ENCODE data around the gene PDE4D.

DNA sequence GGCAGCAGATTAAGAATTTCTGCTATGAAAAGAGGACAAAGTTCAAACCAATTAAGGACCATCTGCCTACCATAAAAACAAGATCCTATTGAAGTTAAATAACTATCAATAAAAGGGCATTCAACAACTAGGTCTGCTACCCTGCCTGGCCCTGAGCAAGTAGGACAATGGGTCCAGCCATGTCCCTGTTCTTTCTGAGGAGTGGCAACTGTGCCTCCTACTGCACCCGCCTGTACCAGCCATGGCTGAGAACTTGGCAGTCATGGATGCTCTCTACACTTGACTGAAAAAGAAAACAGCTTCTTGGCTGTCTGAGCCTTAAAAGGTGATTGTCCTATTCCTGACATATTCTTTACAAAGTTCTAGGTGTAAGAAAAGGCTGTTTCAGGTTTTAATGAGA, 652.4 kb downstream of the PDE4D start:
- TF ChIP-seq, protein P1, sequence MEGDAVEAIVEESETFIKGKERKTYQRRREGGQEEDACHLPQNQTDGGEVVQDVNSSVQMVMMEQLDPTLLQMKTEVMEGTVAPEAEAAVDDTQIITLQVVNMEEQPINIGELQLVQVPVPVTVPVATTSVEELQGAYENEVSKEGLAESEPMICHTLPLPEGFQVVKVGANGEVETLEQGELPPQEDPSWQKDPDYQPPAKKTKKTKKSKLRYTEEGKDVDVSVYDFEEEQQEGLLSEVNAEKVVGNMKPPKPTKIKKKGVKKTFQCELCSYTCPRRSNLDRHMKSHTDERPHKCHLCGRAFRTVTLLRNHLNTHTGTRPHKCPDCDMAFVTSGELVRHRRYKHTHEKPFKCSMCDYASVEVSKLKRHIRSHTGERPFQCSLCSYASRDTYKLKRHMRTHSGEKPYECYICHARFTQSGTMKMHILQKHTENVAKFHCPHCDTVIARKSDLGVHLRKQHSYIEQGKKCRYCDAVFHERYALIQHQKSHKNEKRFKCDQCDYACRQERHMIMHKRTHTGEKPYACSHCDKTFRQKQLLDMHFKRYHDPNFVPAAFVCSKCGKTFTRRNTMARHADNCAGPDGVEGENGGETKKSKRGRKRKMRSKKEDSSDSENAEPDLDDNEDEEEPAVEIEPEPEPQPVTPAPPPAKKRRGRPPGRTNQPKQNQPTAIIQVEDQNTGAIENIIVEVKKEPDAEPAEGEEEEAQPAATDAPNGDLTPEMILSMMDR (IDR thresholded peaks at IDR 0.05; ENCODE audit: insufficient read depth, low read depth, low read length): no peak
- TF ChIP-seq EZH2 (IDR thresholded peaks at IDR 0.05; ENCODE audit: insufficient read depth, low read length): no peak

Measured in astrocyte (in vitro differentiated cells and primary cell).